ENCODE measurements around the gene PALM2AKAP2. TPM values are rescaled to one million over a fixed set of nuclear protein-coding genes. Genes with fewer than 3 reads are reported as not detected.

Gene PALM2AKAP2
- total RNA-seq, 1 donor from 2014 or later = 10.1 TPM

DNA sequence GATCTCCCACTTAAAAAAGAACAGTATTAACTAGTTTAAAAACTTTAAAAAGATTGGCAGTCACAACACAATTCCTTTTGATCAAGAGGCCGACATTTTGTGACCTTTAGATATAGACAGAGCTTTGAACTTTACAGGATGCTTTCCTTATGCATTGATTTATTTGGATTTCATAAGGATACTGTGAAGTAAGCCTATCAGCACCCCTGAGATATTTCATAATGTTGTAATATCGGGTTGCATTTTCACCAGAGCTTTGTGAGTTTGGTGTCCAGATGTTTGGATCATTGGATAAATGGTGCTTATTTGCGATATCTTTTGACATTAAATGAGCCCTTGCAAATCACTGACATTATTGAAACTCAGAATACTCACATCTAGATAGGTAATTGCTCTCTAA lies 7.7 kb downstream of the PALM2AKAP2 start:
- TF ChIP-seq CTCF (IDR thresholded peaks at IDR 0.05; ENCODE audit: insufficient read depth, low read length, poor library complexity, severe bottlenecking) = no peak

DNA sequence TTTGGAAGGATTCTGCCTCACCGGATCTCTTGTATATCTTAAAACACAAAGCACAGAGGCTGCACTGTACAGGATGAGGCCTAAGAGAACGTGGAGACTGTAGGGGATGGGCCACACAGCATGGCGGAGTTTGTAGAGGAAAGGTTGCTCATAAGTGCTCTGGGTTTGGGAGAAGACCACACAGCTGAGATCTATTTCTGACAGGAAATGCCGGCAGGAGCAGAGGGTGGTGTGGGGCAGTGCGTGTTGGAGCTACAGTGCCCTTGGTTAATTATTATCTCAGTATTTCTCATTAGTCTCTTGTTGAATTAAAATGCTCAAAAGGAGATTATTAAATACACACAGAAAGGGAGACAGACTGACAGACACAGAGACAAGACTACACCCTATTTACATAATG lies 9.6 kb downstream of the PALM2AKAP2 start:
- no peak for TF ChIP-seq CTCF (IDR thresholded peaks at IDR 0.05; ENCODE audit: insufficient read depth, low read length, poor library complexity, severe bottlenecking)
- no peaks in the 10 kb centered on the region for H3K36me3 ChIP-seq (ENCODE audit: control insufficient read depth, insufficient read depth, low read length)
- no peak for DNase-seq (ENCODE audit: low read depth)
- no peaks in the 10 kb centered on the region for H3K27me3 ChIP-seq (ENCODE audit: control insufficient read depth, insufficient read depth, low read length)
- H3K4me3 ChIP-seq (ENCODE audit: low read depth, low read length) = no peak overlapping the region

More for the DNA sequence above, 7.7 kb downstream of the PALM2AKAP2 start:
- Histone ChIP-seq H3K27me3 (ENCODE audit: control insufficient read depth, insufficient read depth, low read length) (no peaks in the 10 kb centered on the region), H3K4me3 (ENCODE audit: low read depth, low read length) (no peak overlapping the region), H3K36me3 (ENCODE audit: control insufficient read depth, insufficient read depth, low read length) (no peaks in the 10 kb centered on the region)
- no peak for DNase-seq (ENCODE audit: low read depth)

GRCh38 chr9:109789971-109790370 lies 10.0 kb downstream of the PALM2AKAP2 start:
- no peak for DNase-seq (ENCODE audit: low read depth)
- Histone ChIP-seq H3K27me3 (ENCODE audit: control insufficient read depth, insufficient read depth, low read length) (no peaks in the 10 kb centered on the region), H3K36me3 (ENCODE audit: control insufficient read depth, insufficient read depth, low read length) (no peaks in the 10 kb centered on the region), H3K4me3 (ENCODE audit: low read depth, low read length) (no peak overlapping the region)
- TF ChIP-seq CTCF (IDR thresholded peaks at IDR 0.05; ENCODE audit: insufficient read depth, low read length, poor library complexity, severe bottlenecking) = no peak

- H3K36me3 ChIP-seq (ENCODE audit: control insufficient read depth, insufficient read depth, low read length) = no peaks in the 10 kb centered on the region
- no peaks in the 10 kb centered on the region for H3K27me3 ChIP-seq (ENCODE audit: control insufficient read depth, insufficient read depth, low read length)
- no peak for TF ChIP-seq CTCF (IDR thresholded peaks at IDR 0.05; ENCODE audit: insufficient read depth, low read length, poor library complexity, severe bottlenecking)
- H3K4me3 ChIP-seq (ENCODE audit: low read depth, low read length) = no peak overlapping the region
- DNase-seq (ENCODE audit: low read depth) = no peak
These were observed 11.1 kb downstream of the PALM2AKAP2 start for GRCh38 chr9:109791003-109791677.

- no peaks in the 10 kb centered on the region for H3K27me3 ChIP-seq (ENCODE audit: control insufficient read depth, insufficient read depth, low read length)
- DNase-seq (ENCODE audit: low read depth) = no peak
- no peak for TF ChIP-seq CTCF (IDR thresholded peaks at IDR 0.05; ENCODE audit: insufficient read depth, low read length, poor library complexity, severe bottlenecking)
- no peak overlapping the region for H3K4me3 ChIP-seq (ENCODE audit: low read depth, low read length)
- H3K36me3 ChIP-seq (ENCODE audit: control insufficient read depth, insufficient read depth, low read length) = no peaks in the 10 kb centered on the region
These were observed 11.7 kb downstream of the PALM2AKAP2 start for GRCh38 chr9:109791747-109792146.
